ENCODE results near the gene ARHGEF25. TPM values are rescaled to one million over a fixed set of nuclear protein-coding genes. Genes with fewer than 3 reads are reported as not detected.
"Not testable (repeated sequence)": the region's sequence is repeated elsewhere in the genome, so short reads cannot be mapped to it uniquely, and the experiment has no call there.

ARHGEF25 gene
- total RNA-seq, 2 donors from 2014 or later: 2.8 to 5.3 TPM

DNA sequence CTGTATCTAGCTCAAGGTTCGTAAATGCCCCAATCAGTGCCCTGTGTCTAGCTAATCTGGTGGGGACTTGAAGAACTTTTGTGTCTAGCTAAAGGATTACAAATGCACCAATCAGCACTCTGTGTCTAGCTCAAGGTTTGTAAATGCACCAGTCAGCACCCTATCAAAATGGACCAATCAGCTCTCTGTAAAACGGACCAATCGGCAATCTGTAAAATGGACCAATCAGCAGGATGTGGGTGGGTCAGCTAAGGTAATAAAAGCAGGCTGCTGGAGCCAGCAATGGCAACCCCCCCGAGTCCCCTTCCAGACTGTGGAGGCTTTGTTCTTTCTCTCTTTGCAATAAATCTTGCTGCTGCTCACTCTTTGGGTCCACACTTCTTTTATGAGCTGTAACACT, 45.2 kb downstream of the ARHGEF25 start:
- not testable (repeated sequence) for H3K9me3 Mint-ChIP-seq; H3K27ac Mint-ChIP-seq; H3K4me1 Mint-ChIP-seq (ENCODE audit: low read depth); ATAC-seq (replicated peaks in 1 of 2); H3K27me3 Mint-ChIP-seq (ENCODE audit: low read depth); DNase-seq; H3K36me3 Mint-ChIP-seq (ENCODE audit: insufficient read depth in 2 of 2); H3K4me3 Mint-ChIP-seq

GRCh38 chr12:57657744-57658143, 46.5 kb downstream of the ARHGEF25 start:
- Mint-ChIP-seq H3K27ac (no peak overlapping the region), H3K9me3 (peaks cover 0 to 2% of the 10 kb centered on the region in 2 donors), H3K27me3 (ENCODE audit: low read depth) (no peaks in the 10 kb centered on the region), H3K36me3 (ENCODE audit: insufficient read depth in 2 of 2) (no peaks in the 10 kb centered on the region), H3K4me1 (ENCODE audit: low read depth) (no peaks in the 10 kb centered on the region), H3K4me3 (no peak overlapping the region)
- ATAC-seq (replicated peaks in 1 of 2): no peak
- DNase-seq: no peak

GRCh38 chr12:57658890-57659289, 47.7 kb downstream of the ARHGEF25 start:
- Mint-ChIP-seq H3K9me3 (peaks cover 0 to 2% of the 10 kb centered on the region in 2 donors), H3K27ac (no peak overlapping the region), H3K36me3 (ENCODE audit: insufficient read depth in 2 of 2) (no peaks in the 10 kb centered on the region), H3K27me3 (ENCODE audit: low read depth) (no peaks in the 10 kb centered on the region), H3K4me3 (no peak overlapping the region), H3K4me1 (ENCODE audit: low read depth) (no peaks in the 10 kb centered on the region)
- ATAC-seq (replicated peaks in 1 of 2): no peak
- no peak for DNase-seq

GRCh38 chr12:57661376-57661775, 50.1 kb downstream of the ARHGEF25 start:
- no peak overlapping the region for H3K4me3 Mint-ChIP-seq

DNA sequence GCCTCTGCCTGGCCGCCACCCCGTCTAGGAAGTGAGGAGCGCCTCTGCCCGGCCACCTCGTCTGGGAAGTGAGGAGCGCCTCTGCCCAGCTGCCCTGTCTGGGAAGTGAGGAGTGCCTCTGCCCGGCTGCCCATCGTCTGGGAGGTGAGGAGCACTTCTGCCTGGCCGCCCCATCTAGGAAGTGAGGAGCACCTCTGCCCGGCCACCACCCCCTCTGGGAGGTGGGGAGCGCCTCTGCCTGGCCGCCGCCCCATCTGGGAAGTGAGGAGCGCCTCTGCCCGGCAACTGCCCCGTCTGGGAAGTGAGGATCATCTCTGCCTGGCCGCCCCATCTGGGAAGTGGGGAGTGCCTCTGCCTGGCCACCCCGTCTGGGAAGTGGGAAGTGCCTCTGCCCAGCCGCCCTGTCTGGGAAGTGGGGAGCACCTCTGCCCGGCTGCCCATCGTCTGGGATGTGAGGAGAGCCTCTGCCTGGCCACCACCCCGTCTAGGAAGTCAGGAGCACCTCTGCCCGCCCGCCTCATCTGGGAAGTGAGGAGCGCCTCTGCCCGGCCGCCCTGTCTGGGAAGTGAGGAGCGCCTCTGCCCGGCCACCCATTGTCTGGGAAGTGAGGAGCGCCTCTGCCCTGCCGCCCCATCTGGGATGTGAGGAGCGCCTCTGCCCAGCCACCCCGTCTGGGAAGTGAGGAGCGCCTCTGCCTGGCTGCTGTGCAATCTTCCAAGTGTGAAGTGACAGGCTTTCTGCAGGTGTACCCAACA, 54.0 kb downstream of the ARHGEF25 start:
- not testable (repeated sequence) for H3K4me3 Mint-ChIP-seq

More at GRCh38 chr12:57661376-57661775, 50.1 kb downstream of the ARHGEF25 start:
- Mint-ChIP-seq H3K27me3 (ENCODE audit: low read depth) (no peaks in the 10 kb centered on the region), H3K36me3 (ENCODE audit: insufficient read depth in 2 of 2) (no peaks in the 10 kb centered on the region), H3K9me3 (no peaks in the 10 kb centered on the region), H3K4me1 (ENCODE audit: low read depth) (no peaks in the 10 kb centered on the region), H3K27ac (no peak overlapping the region)
- DNase-seq (no peak), ATAC-seq (replicated peaks in 1 of 2) (no peak)

More for the DNA sequence above, 54.0 kb downstream of the ARHGEF25 start:
- not testable (repeated sequence) for ATAC-seq (replicated peaks in 1 of 2); H3K9me3 Mint-ChIP-seq; H3K36me3 Mint-ChIP-seq (ENCODE audit: insufficient read depth in 2 of 2); DNase-seq; H3K4me1 Mint-ChIP-seq (ENCODE audit: low read depth); H3K27me3 Mint-ChIP-seq (ENCODE audit: low read depth); H3K27ac Mint-ChIP-seq

Other genes with a start within 250 kb of the ARHGEF25 start
- 10 to 100 TPM; 78.9 to 79.1 TPM for gene R3HDM2, start 180.4 kb upstream of the ARHGEF25 start, total RNA-seq
- not detected for gene INHBC, start 176.7 kb upstream of the ARHGEF25 start, total RNA-seq
- 1 to 10 TPM; 3.8 to 4.8 TPM for gene INHBE, start 156.1 kb upstream of the ARHGEF25 start, total RNA-seq
- 1 to 10 TPM in 1 of 2 donors, under 1 TPM in 1; 0.21 to 1.3 TPM for gene GLI1, start 151.7 kb upstream of the ARHGEF25 start, total RNA-seq
- 100 to 1,000 TPM; 119 to 153 TPM for gene ARHGAP9, start 131.6 kb upstream of the ARHGEF25 start, total RNA-seq
- gene MARS1, start 123.4 kb upstream of the ARHGEF25 start, total RNA-seq: 100 to 1,000 TPM; 575 to 653 TPM
- gene DDIT3, start 90.9 kb upstream of the ARHGEF25 start, total RNA-seq: 10 to 100 TPM; 64.6 to 71.7 TPM
- 100 to 1,000 TPM; 131 to 148 TPM for gene MBD6, start 88.6 kb upstream of the ARHGEF25 start, total RNA-seq
- gene DCTN2, start 64.2 kb upstream of the ARHGEF25 start, total RNA-seq: 10 to 100 TPM; 94.9 to 99.0 TPM
- gene KIF5A, start 61.4 kb upstream of the ARHGEF25 start, total RNA-seq: 1 to 10 TPM; 3.2 to 5.9 TPM
- gene PIP4K2C, start 20.2 kb upstream of the ARHGEF25 start, total RNA-seq: 10 to 100 TPM; 21.3 to 23.1 TPM
- gene DTX3, start 6.6 kb upstream of the ARHGEF25 start, total RNA-seq: 10 to 100 TPM; 44.3 to 52.7 TPM
- gene B4GALNT1, start 21.8 kb downstream of the ARHGEF25 start, total RNA-seq: 1 to 10 TPM; 2.5 to 3.8 TPM
- 100 to 1,000 TPM; 103 to 104 TPM for gene OS9, start 82.7 kb downstream of the ARHGEF25 start, total RNA-seq
- gene AGAP2, start 127.3 kb downstream of the ARHGEF25 start, total RNA-seq: 10 to 100 TPM; 21.7 to 26.9 TPM
- gene TSPAN31, start 133.6 kb downstream of the ARHGEF25 start, total RNA-seq: 10 to 100 TPM; 18.2 to 19.6 TPM
- 100 to 1,000 TPM; 150 to 154 TPM for gene CDK4, start 140.9 kb downstream of the ARHGEF25 start, total RNA-seq
- 10 to 100 TPM; 30.2 to 32.9 TPM for gene MARCHF9, start 143.7 kb downstream of the ARHGEF25 start, total RNA-seq
- 10 to 100 TPM; 11.1 to 14.7 TPM for gene CYP27B1, start 155.6 kb downstream of the ARHGEF25 start, total RNA-seq
- 10 to 100 TPM; 18.7 TPM for gene METTL1, start 160.7 kb downstream of the ARHGEF25 start, total RNA-seq
- 1 to 10 TPM; 4.9 to 6.9 TPM for gene EEF1AKMT3, start 161.2 kb downstream of the ARHGEF25 start, total RNA-seq
- gene TSFM, start 171.4 kb downstream of the ARHGEF25 start, total RNA-seq: 10 to 100 TPM; 30.4 to 30.9 TPM
- gene AVIL, start 207.3 kb downstream of the ARHGEF25 start, total RNA-seq: 1 to 10 TPM; 4.8 to 5.5 TPM
- gene CTDSP2, start 235.3 kb downstream of the ARHGEF25 start, total RNA-seq: 100 to 1,000 TPM; 108 to 109 TPM